ENCODE data around the gene ARHGEF10L.

- no peak for TF ChIP-seq TAF1 (IDR thresholded peaks at IDR 0.05; ENCODE audit: low read depth, low read length)
- no peak for TF ChIP-seq POLR2AphosphoS5 (IDR thresholded peaks at IDR 0.05; ENCODE audit: low read depth, low read length)
- no peak for TF ChIP-seq POLR2A (IDR thresholded peaks at IDR 0.05; ENCODE audit: low read depth, low read length)
- TF ChIP-seq PAX5 (IDR thresholded peaks at IDR 0.05; ENCODE audit: insufficient read depth, low read length, severe bottlenecking), result no peak
- TF ChIP-seq SPI1 (IDR thresholded peaks at IDR 0.05; ENCODE audit: low read depth, low read length), result no peak
- no peak for TF ChIP-seq POU2F2 (IDR thresholded peaks at IDR 0.05; ENCODE audit: low read depth, low read length)
Observed at GRCh38 chr1:17711577-17711910, 172.0 kb downstream of the ARHGEF10L start.
